Lung (tissue), 12 donors: ENCODE results near the gene SUPT4H1. TPM values are rescaled to one million over a fixed set of nuclear protein-coding genes. Genes with fewer than 3 reads are reported as not detected.

Experiments used
- ATAC-seq: fragments of 200-7000 bp; cut with Tn5 transposase; one replicate; pipeline ENCODE4 v1.9.1; 2020; ENCODE audit warnings: moderate number of reproducible peaks; ENCODE audit not compliant: insufficient read depth, low FRiP score
- DNase-seq, 3 donors: peaks; one replicate each; pipeline ENCODE4 v3.0.0-alpha.2; 2013 to 2017
- H3K27ac ChIP-seq, 2 donors: one replicate each; pipeline ENCODE4 v1.5.1; 2013; ENCODE audit warnings: mild to moderate bottlenecking in 2 of 2, moderate library complexity in 2 of 2, control low read depth in 1 of 2, inconsistent platforms in 1 of 2, low read depth in 1 of 2, low read length in 1 of 2
- H3K27me3 ChIP-seq, 3 donors: one replicate each; pipeline ENCODE4 v1.5.1; 2013; ENCODE audit warnings: low read length in 2 of 3; ENCODE audit not compliant: control insufficient read depth in 3 of 3, insufficient read depth in 3 of 3
- H3K36me3 ChIP-seq, 4 donors: one replicate each; pipeline ENCODE4 v1.5.1; 2013; ENCODE audit warnings: low read length in 4 of 4, mild to moderate bottlenecking in 1 of 4, moderate library complexity in 1 of 4; ENCODE audit not compliant: control insufficient read depth in 4 of 4, insufficient read depth in 4 of 4
- H3K4me1 ChIP-seq, 5 donors: one replicate each; pipeline ENCODE4 v1.5.1; 2013; ENCODE audit warnings: low read length in 5 of 5, mild to moderate bottlenecking in 2 of 5, moderate library complexity in 1 of 5; ENCODE audit not compliant: control insufficient read depth in 5 of 5, insufficient read depth in 5 of 5
- H3K4me3 ChIP-seq: one replicate; pipeline ENCODE4 v1.5.1; 2013; ENCODE audit warnings: mild to moderate bottlenecking, control low read depth, moderate library complexity
- H3K9ac ChIP-seq, 2 donors: one replicate each; pipeline ENCODE4 v1.5.1; 2013; ENCODE audit warnings: low read length in 2 of 2, control low read depth in 1 of 2; ENCODE audit not compliant: insufficient read depth in 1 of 2
- H3K9me3 ChIP-seq, 4 donors: one replicate each; pipeline ENCODE4 v1.5.1; 2013; ENCODE audit warnings: low read length in 3 of 4, mild to moderate bottlenecking in 1 of 4, moderate library complexity in 1 of 4; ENCODE audit not compliant: control insufficient read depth in 4 of 4, insufficient read depth in 3 of 4
- WGBS, 2 donors: extraction: QIAGEN DNeasy Blood & Tissue Kit; methylation state at CpG; one replicate each; pipeline ENCODE4 v1.1.7; 2013; 5-methylcytosine and 5-hydroxymethylcytosine counted together
- polyA plus RNA-seq, 2 donors: library from polyadenylated mRNA; stranded (reverse); fragments of 200-250 nt; gene quantifications; one replicate each; pipeline ENCODE4 v1.2.1, GENCODE V29; 2013
- total RNA-seq, 2 donors: library from RNA; depleted of rRNA in 1 of 2; stranded (reverse); fragments of >200 nt in 1 of 2; gene quantifications; one replicate each; pipeline ENCODE4 v1.2.1, GENCODE V29; 2014 to 2021
- TF ChIP-seq, protein P1 (sequence below): IDR thresholded peaks from 2 replicates; pipeline ENCODE4 v1.5.1; 2012; ENCODE audit warnings: mild to moderate bottlenecking; ENCODE audit errors: control extremely low read depth, extremely low read depth
- donor health status: control.
- donor health status: control.
- donor health status: Bipolar disorder and iron deficiency.
- donor health status: healthy.
- donor health status: DM: yes; HTN: yes; CAD: no.

SUPT4H1 gene
- total and polyA plus RNA-seq, 4 donors = 54.6 to 97.5 (median 67.4) TPM

DNA sequence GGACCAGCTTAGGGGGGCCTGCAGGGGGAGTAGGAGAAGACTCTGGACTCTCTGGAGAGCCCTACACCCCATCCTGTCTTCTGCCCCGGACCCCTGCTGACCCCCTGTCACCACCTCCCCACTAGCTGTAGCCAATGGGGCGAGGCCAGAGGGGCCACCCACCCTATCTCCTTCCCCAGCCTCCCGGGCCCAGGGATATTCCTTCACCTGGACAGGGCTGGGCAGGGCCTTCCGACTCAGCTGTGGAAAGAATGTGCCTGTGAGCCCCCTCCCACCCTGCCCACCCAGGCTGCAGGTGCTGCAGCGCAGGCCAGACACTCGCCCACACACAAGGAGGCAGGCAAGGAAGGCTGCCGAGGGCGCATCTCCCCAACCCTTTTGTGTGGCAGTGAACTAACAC lies 46.4 kb downstream of the SUPT4H1 start:
- H3K4me1 ChIP-seq = no peaks in the 10 kb centered on the region
- no peaks in the 10 kb centered on the region for H3K27me3 ChIP-seq
- DNase-seq = no peak
- 81 to 82% methylated on average over 8 of the region's 8 CpGs for WGBS, 2 donors
- H3K9ac ChIP-seq = no peak overlapping the region
- ATAC-seq = no peak
- H3K27ac ChIP-seq = no peak overlapping the region
- TF ChIP-seq, protein P1, sequence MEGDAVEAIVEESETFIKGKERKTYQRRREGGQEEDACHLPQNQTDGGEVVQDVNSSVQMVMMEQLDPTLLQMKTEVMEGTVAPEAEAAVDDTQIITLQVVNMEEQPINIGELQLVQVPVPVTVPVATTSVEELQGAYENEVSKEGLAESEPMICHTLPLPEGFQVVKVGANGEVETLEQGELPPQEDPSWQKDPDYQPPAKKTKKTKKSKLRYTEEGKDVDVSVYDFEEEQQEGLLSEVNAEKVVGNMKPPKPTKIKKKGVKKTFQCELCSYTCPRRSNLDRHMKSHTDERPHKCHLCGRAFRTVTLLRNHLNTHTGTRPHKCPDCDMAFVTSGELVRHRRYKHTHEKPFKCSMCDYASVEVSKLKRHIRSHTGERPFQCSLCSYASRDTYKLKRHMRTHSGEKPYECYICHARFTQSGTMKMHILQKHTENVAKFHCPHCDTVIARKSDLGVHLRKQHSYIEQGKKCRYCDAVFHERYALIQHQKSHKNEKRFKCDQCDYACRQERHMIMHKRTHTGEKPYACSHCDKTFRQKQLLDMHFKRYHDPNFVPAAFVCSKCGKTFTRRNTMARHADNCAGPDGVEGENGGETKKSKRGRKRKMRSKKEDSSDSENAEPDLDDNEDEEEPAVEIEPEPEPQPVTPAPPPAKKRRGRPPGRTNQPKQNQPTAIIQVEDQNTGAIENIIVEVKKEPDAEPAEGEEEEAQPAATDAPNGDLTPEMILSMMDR = no peak
- H3K4me3 ChIP-seq = no peak overlapping the region
- H3K9me3 ChIP-seq = no peaks in the 10 kb centered on the region
- peaks cover 0 to 9% (median 0%) of the 10 kb centered on the region in 4 donors for H3K36me3 ChIP-seq

DNA sequence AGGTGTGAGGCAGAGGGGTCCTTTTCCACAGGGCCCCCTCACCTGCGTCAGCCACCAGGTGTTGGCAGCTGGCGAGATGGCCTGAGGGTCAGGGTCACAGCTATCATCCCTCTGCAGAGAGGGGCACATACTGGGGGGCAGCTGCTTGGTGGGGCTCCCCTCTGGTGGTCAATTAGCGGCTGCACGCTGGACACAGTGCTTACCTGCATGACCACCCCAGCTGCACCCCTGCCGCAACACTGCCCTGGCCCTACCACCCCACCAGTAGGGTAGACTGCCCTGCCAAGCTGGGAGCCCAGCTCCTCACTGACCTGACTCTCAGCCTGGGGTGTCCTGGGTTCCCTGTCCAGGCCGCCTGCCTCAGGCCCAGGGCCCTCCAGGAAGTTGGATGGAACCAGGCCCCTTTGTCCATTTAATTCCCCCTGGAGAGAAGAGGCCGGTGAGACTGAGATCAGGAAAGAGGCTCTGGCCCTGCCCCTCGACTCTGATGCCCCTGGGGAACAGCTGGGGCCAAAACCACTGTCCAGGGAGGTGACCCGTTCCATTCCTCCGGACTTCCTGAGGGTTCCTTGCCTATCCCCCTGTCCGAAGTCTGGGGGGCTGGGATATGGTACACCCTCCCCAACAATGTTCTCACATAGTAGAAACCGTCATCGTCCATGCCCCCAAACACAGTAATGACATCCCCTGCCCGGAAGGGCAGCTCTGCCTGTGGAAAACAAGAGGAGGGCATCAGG lies 47.1 kb downstream of the SUPT4H1 start:
- Histone ChIP-seq H3K36me3 (peaks cover 0 to 9% (median 0%) of the 10 kb centered on the region in 4 donors), H3K4me3 (no peak overlapping the region), H3K4me1 (no peaks in the 10 kb centered on the region), H3K27ac (no peak overlapping the region), H3K27me3 (no peaks in the 10 kb centered on the region), H3K9me3 (no peaks in the 10 kb centered on the region), H3K9ac (no peak overlapping the region)
- TF ChIP-seq, protein P1 = no peak
- 87 to 90% methylated on average over 14 of the region's 14 CpGs for WGBS, 2 donors
- no peak for ATAC-seq
- DNase-seq = no peak

DNA sequence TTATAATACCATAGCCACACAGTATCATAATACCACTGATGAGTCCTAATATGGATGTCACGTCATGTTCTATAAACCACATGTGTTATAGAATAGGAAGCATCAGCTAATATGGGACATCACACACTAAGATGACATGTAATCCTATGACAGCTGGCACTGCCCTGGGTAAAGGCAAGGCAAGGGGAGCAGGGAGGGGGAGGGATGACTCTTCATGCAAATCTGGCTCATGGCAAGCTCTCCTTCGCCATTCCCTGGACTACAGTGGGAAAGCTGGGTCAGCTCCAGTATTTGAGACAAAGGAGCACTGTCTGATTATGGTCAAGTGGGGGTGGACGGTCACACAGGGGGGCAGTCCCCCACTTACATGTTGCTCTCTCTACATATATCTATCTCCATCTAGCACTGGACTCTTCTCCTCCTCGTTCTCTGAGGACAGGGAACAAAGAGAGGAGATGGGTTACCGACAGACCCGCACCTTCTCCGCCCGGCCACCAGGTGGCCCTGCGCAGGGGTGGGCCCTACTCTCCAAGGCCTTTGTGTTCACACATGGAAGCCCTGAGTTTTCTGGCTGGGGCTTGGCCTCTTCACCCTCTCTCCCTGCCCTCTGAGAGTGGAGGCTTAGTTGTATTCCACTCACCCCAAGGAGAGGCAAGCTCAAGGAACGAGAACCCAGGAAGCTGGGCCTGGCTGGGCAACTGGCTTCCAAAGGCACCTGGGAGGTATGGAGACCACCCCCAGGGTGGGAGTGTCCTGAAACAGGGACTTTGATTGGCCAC lies 47.8 kb downstream of the SUPT4H1 start:
- H3K36me3 ChIP-seq = peaks cover 0 to 9% (median 0%) of the 10 kb centered on the region in 4 donors
- 37 to 41% methylated on average over 10 of the region's 10 CpGs for WGBS, 2 donors
- TF ChIP-seq, protein P1 = peak; percentile 53
- H3K9me3 ChIP-seq = no peaks in the 10 kb centered on the region
- H3K9ac ChIP-seq = no peak overlapping the region
- no peaks in the 10 kb centered on the region for H3K4me1 ChIP-seq
- no peak for ATAC-seq
- no peak overlapping the region for H3K27ac ChIP-seq
- H3K4me3 ChIP-seq = no peak overlapping the region
- no peaks in the 10 kb centered on the region for H3K27me3 ChIP-seq
- peak; percentile 41 to 42 (median 42) for DNase-seq
